GM23338 (cell line): ENCODE measurements around the gene UPF1.

Experiments used
- CREB1 ChIP-seq: fragments of 250-450 bp; sonication (Bioruptor Pico); IDR thresholded peaks from 2 replicates; pipeline ENCODE4 v1.5.0; 2020; ENCODE audit warnings: low read depth, mild to moderate bottlenecking, moderate library complexity
- CTCF ChIP-seq, 2 experiments: fragments of 200-600 bp in 1 of 2; sonication (generic) in 1 of 2; conservative IDR thresholded peaks; 2 replicates each; pipeline versions ENCODE4 v1.5.1 to v1.6.1; 2016 to 2017; ENCODE audit warnings: antibody characterized with exemption in 2 of 2, low read depth in 2 of 2, mild to moderate bottlenecking in 2 of 2, moderate library complexity in 1 of 2
- ETS1 ChIP-seq: IDR thresholded peaks from 2 replicates; pipeline ENCODE4 v1.6.1; 2016; ENCODE audit warnings: antibody characterized with exemption
- EZH2 ChIP-seq: fragments of 200-600 bp; sonication (generic); IDR thresholded peaks from one replicate; pipeline ENCODE4 v1.8.0; 2017; ENCODE audit warnings: antibody characterized with exemption, mild to moderate bottlenecking, low read depth; ENCODE audit not compliant: unreplicated experiment
- EZH2phosphoT487 ChIP-seq: fragments of 200-600 bp; sonication (generic); IDR thresholded peaks from one replicate; pipeline ENCODE4 v1.8.1; 2018; ENCODE audit warnings: antibody characterized with exemption; ENCODE audit not compliant: unreplicated experiment
- JUNB ChIP-seq: IDR thresholded peaks from one replicate; pipeline ENCODE4 v1.6.1; 2016; ENCODE audit warnings: antibody characterized with exemption; ENCODE audit not compliant: unreplicated experiment
- NANOG ChIP-seq: IDR thresholded peaks from 2 replicates; pipeline ENCODE4 v1.6.1; 2016; ENCODE audit warnings: antibody characterized with exemption, borderline replicate concordance
- POLR2AphosphoS5 ChIP-seq: IDR thresholded peaks from 2 replicates; pipeline ENCODE4 v1.6.1; 2016; ENCODE audit warnings: antibody characterized with exemption, low read depth
- REST ChIP-seq: IDR thresholded peaks from one replicate; pipeline ENCODE4 v1.6.1; 2018; ENCODE audit warnings: antibody characterized with exemption; ENCODE audit not compliant: unreplicated experiment
- STAT1 ChIP-seq: IDR thresholded peaks from one replicate; pipeline ENCODE4 v1.6.1; 2016; ENCODE audit warnings: antibody characterized with exemption; ENCODE audit not compliant: unreplicated experiment

GRCh38 chr19:18900700-18901481, 69.1 kb downstream of the UPF1 start:
- TF ChIP-seq CTCF (conservative IDR thresholded peaks at IDR 0.05; ENCODE audit: low read depth in 2 of 2) = no peak
- TF ChIP-seq JUNB = no peak
- TF ChIP-seq REST = no peak
- TF ChIP-seq CREB1 (CRISPR knock-in tag) = no peak
- TF ChIP-seq EZH2 = no peak
- TF ChIP-seq POLR2AphosphoS5 = no peak
- no peak for TF ChIP-seq EZH2phosphoT487
- TF ChIP-seq NANOG = no peak
- TF ChIP-seq ETS1 = no peak
- TF ChIP-seq STAT1 = no peak
